ENCODE measurements around the gene CMSS1. TPM values are rescaled to one million over a fixed set of nuclear protein-coding genes. Genes with fewer than 3 reads are reported as not detected.

Gene CMSS1
- total RNA-seq, 1 experiment from 2014 or later: 63.7 TPM

- no peak for DNase-seq (ENCODE audit: low read depth)
Observed at GRCh38 chr3:100053951-100054620, 236.4 kb downstream of the CMSS1 start.

DNA sequence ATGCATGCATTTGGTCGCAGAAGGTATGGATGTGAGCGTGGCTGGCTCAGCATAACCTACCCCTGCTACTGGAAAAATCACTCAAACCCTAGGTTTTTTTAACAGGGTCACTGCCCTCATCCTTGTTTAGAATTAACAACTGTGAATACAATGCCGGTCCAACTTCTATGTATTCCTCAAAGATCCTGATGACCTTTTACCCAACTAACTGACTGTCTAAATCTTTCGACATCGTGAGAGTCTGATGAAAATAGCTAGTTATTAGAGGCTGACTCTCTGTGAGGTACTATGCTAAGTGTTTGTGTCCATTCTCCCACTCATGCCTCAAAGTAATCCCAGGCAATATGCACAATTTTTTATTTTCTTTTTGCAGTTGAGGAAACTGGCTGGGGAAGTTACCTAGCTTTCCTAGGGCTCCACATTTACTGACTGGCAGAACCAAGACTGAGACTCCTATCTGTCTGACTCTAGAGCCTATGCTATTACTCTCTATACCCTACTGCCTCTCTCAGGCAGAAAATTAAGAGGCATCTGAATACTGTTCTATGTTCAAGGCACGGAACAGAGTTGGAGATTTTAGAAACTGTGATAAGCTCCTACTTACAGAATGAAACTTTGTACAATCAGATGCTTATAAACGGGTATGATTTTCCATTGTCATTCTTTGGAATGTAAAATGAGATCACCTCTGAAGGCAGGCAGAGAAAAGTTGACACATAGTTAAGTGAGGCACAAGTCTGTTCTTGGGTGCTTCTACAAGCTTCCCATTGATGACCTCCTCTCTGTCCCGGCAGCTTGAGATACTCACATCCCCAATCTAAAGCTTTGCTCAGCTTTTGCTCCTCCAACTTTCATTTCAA is 240.3 kb downstream of the CMSS1 start:
- DNase-seq (ENCODE audit: low read depth): no peak

GRCh38 chr3:100059472-100059871 is 241.8 kb downstream of the CMSS1 start:
- DNase-seq (ENCODE audit: low read depth): no peak

DNA sequence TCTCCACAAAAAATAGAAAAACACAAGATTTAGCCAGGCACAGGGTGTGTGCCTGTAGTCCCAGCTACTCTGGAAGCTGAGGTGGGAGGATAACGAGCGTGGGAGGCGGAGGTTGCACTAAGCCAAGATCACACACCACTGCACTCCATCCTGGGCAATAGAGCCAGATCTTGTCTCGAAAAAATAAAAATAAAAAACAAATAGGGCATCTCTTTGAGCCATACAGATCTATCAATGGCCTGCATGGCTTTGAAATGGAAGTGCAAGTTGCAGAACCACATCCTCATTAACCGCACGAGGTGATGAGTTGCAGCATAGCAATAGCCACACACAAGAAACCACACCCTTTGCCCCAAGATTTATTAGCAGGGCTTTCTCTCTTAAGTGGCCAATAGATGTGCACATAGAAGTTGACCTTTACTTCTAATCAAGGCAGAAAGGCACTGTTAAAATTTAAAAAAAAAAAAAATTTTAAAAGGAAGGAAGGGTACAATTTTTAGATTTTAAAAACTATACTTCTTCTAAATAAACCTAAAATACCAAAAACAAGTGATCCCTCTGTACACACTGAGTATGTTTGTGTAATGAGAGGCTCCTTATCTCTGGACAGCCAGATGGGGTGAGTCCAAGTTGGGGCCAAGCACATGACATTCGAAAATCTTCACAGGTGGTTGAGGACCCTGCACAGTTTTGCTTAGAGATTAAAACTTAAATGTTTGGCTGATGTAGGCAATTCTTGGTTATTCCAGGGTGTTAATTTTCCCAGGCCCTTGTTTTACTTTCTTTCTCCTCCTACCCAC is 243.2 kb downstream of the CMSS1 start:
- DNase-seq (ENCODE audit: low read depth): peak; percentile 28

GRCh38 chr3:100062665-100063064 is 245.0 kb downstream of the CMSS1 start:
- no peak for DNase-seq (ENCODE audit: low read depth)

GRCh38 chr3:100063929-100064461 is 246.3 kb downstream of the CMSS1 start:
- DNase-seq (ENCODE audit: low read depth): peak; percentile 33

- no peak for DNase-seq (ENCODE audit: low read depth)
Observed at GRCh38 chr3:100067589-100067988, 249.9 kb downstream of the CMSS1 start.

DNA sequence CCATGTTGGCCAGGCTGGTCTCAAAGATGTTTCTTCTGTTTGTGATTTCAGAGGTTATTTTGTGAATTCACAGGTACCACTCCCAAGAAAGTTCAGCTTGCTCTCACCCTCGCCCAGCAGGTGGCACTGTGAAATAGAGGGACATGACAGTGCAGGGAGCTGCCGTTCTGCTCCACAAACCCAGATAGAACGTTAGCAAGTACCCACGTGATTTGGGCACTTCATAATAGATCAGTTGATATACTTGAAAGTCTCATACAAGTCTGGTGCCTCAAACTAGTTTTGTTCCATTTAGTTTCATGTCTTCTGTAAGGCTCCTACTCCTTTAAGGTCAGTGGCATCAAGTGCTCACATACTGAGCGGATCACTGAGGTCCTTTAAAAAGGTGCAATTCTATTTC is 251.2 kb downstream of the CMSS1 start:
- peak; percentile 76 for DNase-seq (ENCODE audit: low read depth)

DNA sequence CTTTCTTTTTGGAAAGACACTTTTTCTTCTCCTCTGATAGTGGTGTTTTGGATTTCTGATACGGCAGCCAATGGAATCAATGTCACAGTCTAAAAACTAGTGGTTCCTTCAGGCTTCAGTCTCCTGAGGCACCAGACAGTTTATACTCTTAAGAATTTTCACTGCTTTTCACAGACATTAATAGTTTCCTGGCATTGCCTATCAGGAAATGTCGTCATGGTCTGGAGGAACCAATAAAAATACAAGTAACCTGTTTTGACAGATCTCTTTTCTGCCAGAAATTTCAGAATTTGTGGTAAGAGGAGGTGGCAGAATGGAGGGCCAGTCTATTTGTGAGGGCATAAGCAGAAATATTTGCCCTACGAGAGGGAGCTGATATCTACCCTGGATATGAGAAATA is 251.8 kb downstream of the CMSS1 start:
- DNase-seq (ENCODE audit: low read depth): no peak

DNA sequence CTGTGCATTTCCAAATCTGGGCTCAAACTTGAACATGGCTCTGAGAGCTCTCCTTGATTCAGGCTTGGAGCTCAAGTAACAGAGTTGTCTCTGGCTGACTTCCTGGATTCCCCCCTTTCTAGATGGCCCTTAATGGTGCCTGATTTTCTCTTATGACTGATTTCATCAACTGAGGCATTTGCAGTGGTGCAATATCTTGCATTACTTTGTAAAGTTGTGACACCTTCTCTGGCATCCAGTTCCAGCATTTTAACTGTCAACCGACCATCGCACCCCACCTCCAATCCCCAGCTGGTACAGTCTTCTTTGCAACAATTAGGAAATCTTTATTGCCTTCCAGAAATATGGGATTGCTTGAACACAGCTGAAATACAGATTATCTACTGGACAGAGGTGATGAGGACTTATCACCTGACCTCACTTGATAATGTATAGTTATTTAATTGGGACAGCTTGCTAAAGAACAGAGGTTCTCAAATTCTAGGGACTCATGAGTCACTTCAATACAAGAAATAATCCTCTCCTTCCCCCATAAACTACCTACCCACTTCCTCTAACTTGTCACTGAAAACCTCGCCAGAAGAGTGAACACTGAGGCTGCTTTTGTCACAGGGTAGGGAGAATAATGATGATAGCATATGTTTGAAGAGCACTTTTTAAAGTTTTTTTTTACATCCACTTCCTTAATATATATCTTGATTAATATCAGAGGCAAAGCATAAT is 254.8 kb downstream of the CMSS1 start:
- DNase-seq (ENCODE audit: low read depth): peak; percentile 29

GRCh38 chr3:100073049-100073713 is 255.5 kb downstream of the CMSS1 start:
- no peak for DNase-seq (ENCODE audit: low read depth)

DNA sequence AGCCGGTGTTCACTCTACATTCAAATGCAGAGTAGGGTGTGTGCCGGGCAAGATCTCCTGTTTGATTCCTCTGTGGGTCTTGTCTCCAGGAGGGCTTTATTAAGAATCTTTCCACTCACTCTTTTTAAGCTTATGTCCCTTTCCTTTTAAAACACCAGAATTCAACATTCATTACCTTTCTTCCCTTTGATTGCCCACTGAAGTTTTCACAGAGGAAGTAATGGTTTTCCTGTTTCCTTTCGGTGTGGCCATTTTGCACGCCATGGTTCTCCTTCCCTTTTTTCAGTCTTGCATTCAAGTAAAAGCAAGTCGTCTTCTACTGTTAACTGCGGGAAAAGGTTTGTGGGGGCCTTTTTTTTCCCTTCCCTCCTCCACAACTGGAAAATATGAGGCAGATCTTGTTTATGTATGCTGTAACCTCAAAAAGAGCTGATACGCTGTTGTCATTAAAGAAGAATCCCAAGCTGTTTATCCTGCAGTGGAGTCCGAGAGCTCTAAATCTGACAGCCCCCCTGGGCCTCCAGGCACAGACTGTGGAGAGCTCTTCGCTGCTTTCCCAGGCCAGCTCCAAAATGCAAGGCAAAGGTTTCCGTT is 256.1 kb downstream of the CMSS1 start:
- DNase-seq (ENCODE audit: low read depth): peak; percentile 85

DNA sequence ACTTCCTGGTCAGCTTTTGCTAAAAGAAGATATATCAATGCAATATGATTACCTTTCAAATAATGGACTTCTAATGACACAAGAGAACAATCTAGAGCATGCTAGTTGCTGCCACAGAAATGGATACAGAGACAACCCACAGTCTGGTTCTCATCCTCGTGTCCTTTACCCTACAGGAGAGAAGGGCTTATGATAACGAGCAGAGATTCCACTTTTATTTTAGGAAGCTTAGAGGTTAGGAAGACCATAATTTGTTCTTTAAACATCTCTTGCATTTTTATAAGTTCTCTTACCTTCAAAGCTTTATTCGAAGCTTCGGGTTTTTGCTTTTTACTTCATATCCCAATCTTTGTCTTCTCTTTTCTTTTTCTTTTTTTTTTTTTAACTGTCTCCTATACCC is 257.5 kb downstream of the CMSS1 start:
- no peak for DNase-seq (ENCODE audit: low read depth)

- no peak for DNase-seq (ENCODE audit: low read depth)
Observed at GRCh38 chr3:100075851-100076730, 258.4 kb downstream of the CMSS1 start.

- DNase-seq (ENCODE audit: low read depth): no peak
Observed at GRCh38 chr3:100076731-100077529, 259.3 kb downstream of the CMSS1 start.

DNA sequence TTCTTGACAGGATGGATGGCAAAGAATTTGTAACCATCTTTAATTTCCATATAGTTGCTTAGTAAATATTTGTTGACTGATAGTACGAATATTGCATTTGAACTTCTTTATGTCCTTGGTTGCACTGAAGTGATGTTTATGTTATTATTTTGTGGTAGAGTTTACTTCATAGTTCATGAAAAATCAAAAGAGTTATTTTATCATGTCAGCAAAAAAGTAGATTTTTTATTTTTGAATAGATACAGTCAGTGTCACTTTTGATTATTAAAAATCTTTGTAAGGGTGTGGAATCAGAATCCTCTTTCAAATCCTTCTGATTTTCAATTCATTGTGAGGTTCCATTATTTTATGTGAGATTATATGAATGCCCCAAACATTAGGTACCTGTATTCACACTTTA is 261.7 kb downstream of the CMSS1 start:
- no peak for DNase-seq (ENCODE audit: low read depth)

- no peak for DNase-seq (ENCODE audit: low read depth)
Observed at GRCh38 chr3:100080573-100080972, 262.9 kb downstream of the CMSS1 start.

- no peak for DNase-seq (ENCODE audit: low read depth)
Observed at GRCh38 chr3:100081311-100081710, 263.6 kb downstream of the CMSS1 start.
